ENCODE measurements around the gene BANK1. TPM values are rescaled to one million over a fixed set of nuclear protein-coding genes. Genes with fewer than 3 reads are reported as not detected.

BANK1 gene
- total RNA-seq, 1 experiment from 2014 or later = 1.1 TPM

DNA sequence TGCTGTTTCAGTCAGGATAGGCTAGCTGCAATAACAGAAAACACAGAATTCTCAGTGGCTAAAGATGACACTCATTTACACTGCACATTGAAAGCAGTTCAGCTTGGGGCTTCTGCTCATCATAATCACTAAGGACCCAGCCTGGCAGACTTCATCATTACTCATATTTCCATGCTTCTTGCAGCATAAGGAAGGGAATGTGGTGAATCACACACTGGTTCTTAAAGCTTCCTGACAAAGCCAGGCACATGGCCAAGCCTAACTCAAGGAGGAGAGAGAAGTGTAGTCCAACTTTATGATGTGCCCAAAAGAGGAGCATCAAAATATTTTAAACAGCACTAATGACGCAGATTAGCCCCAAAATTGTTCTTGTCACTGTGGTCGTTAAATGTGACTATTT is 186.5 kb downstream of the BANK1 start:
- no peak overlapping the region for H2BK5ac ChIP-seq (ENCODE audit: insufficient read length, low read length)
- WGBS (ENCODE audit: extremely low coverage, insufficient read length, low lambda C conversion rate) = no CpG with 5 or more reads among the region's 2 CpGs
- H3K4me1 Mint-ChIP-seq = peaks cover 4 to 5% of the 10 kb centered on the region in 2 experiments
- H2BK12ac ChIP-seq (ENCODE audit: insufficient read length, low read depth, low read length) = no peak overlapping the region
- no peak overlapping the region for H2BK15ac ChIP-seq (ENCODE audit: low read depth, low read length)
- no peak overlapping the region for H3K27ac ChIP-seq (ENCODE audit: insufficient read length, low read depth, low read length)
- H3K27me3 ChIP-seq (ENCODE audit: insufficient read depth, low read length) = no peaks in the 10 kb centered on the region
- H2BK20ac ChIP-seq (ENCODE audit: low read depth, low read length, poor library complexity, severe bottlenecking) = no peak overlapping the region
- DNase-seq = no peak
- no peak overlapping the region for H3K4ac ChIP-seq (ENCODE audit: low read depth, low read length)
- H3K79me1 ChIP-seq (ENCODE audit: insufficient read depth, low read depth, low read length, poor library complexity, severe bottlenecking) = no peaks in the 10 kb centered on the region
- H3K4me2 ChIP-seq (ENCODE audit: insufficient read depth, insufficient read length, low read length) = no peak overlapping the region
- H4K91ac ChIP-seq (ENCODE audit: insufficient read length, low read depth, low read length) = no peak overlapping the region
- H3K56ac ChIP-seq (ENCODE audit: insufficient read length, low read depth, low read length) = no peak overlapping the region
- no peaks in the 10 kb centered on the region for H3K9me3 ChIP-seq (ENCODE audit: control insufficient read depth, low read depth, low read length)
- no peaks in the 10 kb centered on the region for H4K20me1 ChIP-seq (ENCODE audit: control insufficient read depth, insufficient read depth, insufficient read length)
- no peaks in the 10 kb centered on the region for H3K4me1 ChIP-seq (ENCODE audit: insufficient read depth, low read length)
- TF ChIP-seq, protein P1, sequence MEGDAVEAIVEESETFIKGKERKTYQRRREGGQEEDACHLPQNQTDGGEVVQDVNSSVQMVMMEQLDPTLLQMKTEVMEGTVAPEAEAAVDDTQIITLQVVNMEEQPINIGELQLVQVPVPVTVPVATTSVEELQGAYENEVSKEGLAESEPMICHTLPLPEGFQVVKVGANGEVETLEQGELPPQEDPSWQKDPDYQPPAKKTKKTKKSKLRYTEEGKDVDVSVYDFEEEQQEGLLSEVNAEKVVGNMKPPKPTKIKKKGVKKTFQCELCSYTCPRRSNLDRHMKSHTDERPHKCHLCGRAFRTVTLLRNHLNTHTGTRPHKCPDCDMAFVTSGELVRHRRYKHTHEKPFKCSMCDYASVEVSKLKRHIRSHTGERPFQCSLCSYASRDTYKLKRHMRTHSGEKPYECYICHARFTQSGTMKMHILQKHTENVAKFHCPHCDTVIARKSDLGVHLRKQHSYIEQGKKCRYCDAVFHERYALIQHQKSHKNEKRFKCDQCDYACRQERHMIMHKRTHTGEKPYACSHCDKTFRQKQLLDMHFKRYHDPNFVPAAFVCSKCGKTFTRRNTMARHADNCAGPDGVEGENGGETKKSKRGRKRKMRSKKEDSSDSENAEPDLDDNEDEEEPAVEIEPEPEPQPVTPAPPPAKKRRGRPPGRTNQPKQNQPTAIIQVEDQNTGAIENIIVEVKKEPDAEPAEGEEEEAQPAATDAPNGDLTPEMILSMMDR (conservative IDR thresholded peaks at IDR 0.05) = no peak
- no peaks in the 10 kb centered on the region for H3K9me3 Mint-ChIP-seq
- H3K27ac Mint-ChIP-seq = no peak overlapping the region
- no peak overlapping the region for H4K5ac ChIP-seq (ENCODE audit: insufficient read length, low read depth, low read length)
- no peak overlapping the region for H3K18ac ChIP-seq (ENCODE audit: insufficient read length, low read depth, low read length)
- no peaks in the 10 kb centered on the region for H3K36me3 Mint-ChIP-seq (ENCODE audit: insufficient read depth in 1 of 3, low read depth in 3 of 3)
- H3K9ac ChIP-seq (ENCODE audit: extremely low read depth, insufficient read length, low read length) = no peak overlapping the region
- no peak overlapping the region for H2AK5ac ChIP-seq (ENCODE audit: insufficient read length, low read length)
- no peaks in the 10 kb centered on the region for H3K27me3 Mint-ChIP-seq (ENCODE audit: low read depth)
- H3T11ph ChIP-seq (ENCODE audit: low read length) = no peak overlapping the region
- no peak overlapping the region for H2AFZ ChIP-seq (ENCODE audit: low read length)
- no peak overlapping the region for H2BK120ac ChIP-seq (ENCODE audit: low read depth, low read length, poor library complexity, severe bottlenecking)
- no peaks in the 10 kb centered on the region for H3K79me2 ChIP-seq (ENCODE audit: insufficient read depth, low read length)
- H3K14ac ChIP-seq (ENCODE audit: insufficient read depth, low read length) = no peak overlapping the region
- no peak overlapping the region for H3K4me3 Mint-ChIP-seq
- H4K8ac ChIP-seq (replicated peaks; ENCODE audit: insufficient read length, low read depth, low read length) = no peak overlapping the region
- H3K23me2 ChIP-seq (ENCODE audit: insufficient read length, low read depth, low read length, poor library complexity, severe bottlenecking) = no peaks in the 10 kb centered on the region
- no peak overlapping the region for H3K23ac ChIP-seq (ENCODE audit: insufficient read length, low read depth, low read length)

Measured in H9 (cell line).